ENCODE results near the gene TNP2. TPM values are rescaled to one million over a fixed set of nuclear protein-coding genes. Genes with fewer than 3 reads are reported as not detected.

The TNP2 gene
- total and polyA plus RNA-seq, 9 of the 15 experiments (the other 6 are each of a cell fraction or from before 2014, with no cell fraction given) = not detected

GRCh38 chr16:11238272-11239202, 30.6 kb downstream of the TNP2 start (continued):
- TF ChIP-seq ZBTB40 (IDR thresholded peaks at IDR 0.05) (no peak), ZBTB40 (CRISPR knock-in tag; IDR thresholded peaks at IDR 0.05) (no peak), MTF1 (CRISPR knock-in tag; IDR thresholded peaks at IDR 0.05; ENCODE audit: borderline replicate concordance) (no peak), ZC3H8 (IDR thresholded peaks at IDR 0.05) (no peak), CGGBP1 (CRISPR knock-in tag; IDR thresholded peaks at IDR 0.05) (no peak), KDM2B (CRISPR knock-in tag; IDR thresholded peaks at IDR 0.05) (no peak), CREBBP (IDR thresholded peaks at IDR 0.05; ENCODE audit: low read depth, low read length) (no peak), CREB3L1 (IDR thresholded peaks at IDR 0.05; ENCODE audit: borderline replicate concordance, low read depth) (0 out of 2 replicates have a peak, but pooled peaks have one; percentile 17), ZNF3 (CRISPR knock-in tag; IDR thresholded peaks at IDR 0.05) (no peak), ZNF77 (CRISPR knock-in tag; IDR thresholded peaks at IDR 0.05) (no peak), ILK (tag; IDR thresholded peaks at IDR 0.05; ENCODE audit: borderline replicate concordance, low read depth) (no peak), DLX4 (CRISPR knock-in tag; IDR thresholded peaks at IDR 0.05) (no peak), SFPQ (IDR thresholded peaks at IDR 0.05; ENCODE audit: low read depth, low read length) (no peak), ZBED1 (IDR thresholded peaks at IDR 0.05) (no peak)

Data from K562 (cell line).